ENCODE results near the gene TSGA10IP.
"Not testable (repeated sequence)": the region's sequence is repeated elsewhere in the genome, so short reads cannot be mapped to it uniquely, and the experiment has no call there.

The TSGA10IP gene

GRCh38 chr11:65947603-65948125, 2.4 kb downstream of the TSGA10IP start:
- FAIRE-seq, result no peak

GRCh38 chr11:65950711-65951110, 5.4 kb downstream of the TSGA10IP start:
- not testable (repeated sequence) for FAIRE-seq

- not testable (repeated sequence) for FAIRE-seq
Observed at GRCh38 chr11:65951641-65952040, 6.4 kb downstream of the TSGA10IP start.

GRCh38 chr11:65952052-65952521, 6.8 kb downstream of the TSGA10IP start:
- FAIRE-seq, result no peak

GRCh38 chr11:65953471-65953870, 8.2 kb downstream of the TSGA10IP start:
- no peak for FAIRE-seq

GRCh38 chr11:65954771-65955170, 9.5 kb downstream of the TSGA10IP start:
- FAIRE-seq, result no peak

GRCh38 chr11:65958291-65958690, 13.0 kb downstream of the TSGA10IP start:
- no peak for FAIRE-seq

- FAIRE-seq, result no peak
Observed at GRCh38 chr11:65958774-65959420, 13.6 kb downstream of the TSGA10IP start.

- FAIRE-seq, result no peak
Observed at GRCh38 chr11:65960824-65961266, 15.6 kb downstream of the TSGA10IP start.

- peak; percentile 83 for FAIRE-seq
Observed at GRCh38 chr11:65961267-65962140, 16.2 kb downstream of the TSGA10IP start, which contains the start of gene SART1. Gene SART1 (plus strand): TSS chr11:65961734. CDS start chr11:65961781, 47 bp downstream.

- no peak for FAIRE-seq
Observed at GRCh38 chr11:65962141-65962564, 16.9 kb downstream of the TSGA10IP start.

- no peak for FAIRE-seq
Observed at GRCh38 chr11:65964906-65965305, 19.6 kb downstream of the TSGA10IP start.

GRCh38 chr11:65965986-65966762, 20.9 kb downstream of the TSGA10IP start:
- no peak for FAIRE-seq

- no peak for FAIRE-seq
Observed at GRCh38 chr11:65967329-65967934, 22.2 kb downstream of the TSGA10IP start.

- no peak for FAIRE-seq
Observed at GRCh38 chr11:65968600-65969482, 23.6 kb downstream of the TSGA10IP start.

GRCh38 chr11:65972116-65972515, 26.8 kb downstream of the TSGA10IP start:
- no peak for FAIRE-seq

- no peak for FAIRE-seq
Observed at GRCh38 chr11:65973439-65974110, 28.3 kb downstream of the TSGA10IP start.

- no peak for FAIRE-seq
Observed at GRCh38 chr11:65975771-65976170, 30.5 kb downstream of the TSGA10IP start.

- FAIRE-seq, result no peak
Observed at GRCh38 chr11:65976216-65977176, 31.2 kb downstream of the TSGA10IP start.

Measured in TTC549 (cell line).